Measurements from ENCODE around the gene RASD1.

- no peak for TF ChIP-seq CTCF (conservative IDR thresholded peaks at IDR 0.05 in 1 of 2, IDR thresholded peaks at IDR 0.05 in 1 of 2; ENCODE audit: extremely low read depth in 1 of 2, insufficient read depth in 1 of 2, low read depth in 1 of 2, low read length in 2 of 2)
- TF ChIP-seq EZH2 (IDR thresholded peaks at IDR 0.05; ENCODE audit: borderline replicate concordance, low read length), result no peak
Measured at GRCh38 chr17:17466511-17466910, 29.7 kb downstream of the RASD1 start.

Measured in mammary epithelial cell (primary cell).